Measurements from ENCODE around the gene FAM24B.

Gene FAM24B

DNA sequence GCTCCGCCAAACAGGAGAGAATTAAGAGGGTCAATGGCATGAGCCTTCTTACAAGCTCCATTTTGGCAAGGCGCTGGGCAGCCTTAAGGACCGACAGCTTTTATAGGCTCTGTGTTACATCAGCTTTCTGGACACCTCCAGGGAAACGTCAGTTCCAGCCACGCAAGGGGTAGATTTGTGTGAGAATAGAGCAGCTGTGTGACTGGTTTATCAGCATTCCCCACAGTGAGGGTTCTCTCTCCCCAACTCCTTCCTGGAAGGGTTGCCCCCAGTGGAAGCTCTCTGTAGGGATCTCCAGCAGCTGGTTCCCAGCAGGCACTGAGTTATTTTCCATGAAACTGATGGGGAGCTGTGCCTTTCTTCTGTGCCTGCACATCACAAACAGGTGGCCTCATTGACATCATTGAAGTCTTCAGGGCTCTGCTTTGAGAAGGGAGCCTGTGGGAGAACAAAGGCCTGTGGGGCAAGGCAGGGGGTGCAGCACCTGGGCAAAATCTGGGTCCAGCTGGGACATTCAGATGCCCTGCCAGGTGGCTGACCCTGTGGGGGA is 33.5 kb downstream of the FAM24B start, which contains the start of gene CUZD1:
CUZD1 (minus strand) TSS at position 75 of the 550 bp plus-strand sequence; CDS start at position 61, 14 bp downstream.
- TF ChIP-seq, protein P1, sequence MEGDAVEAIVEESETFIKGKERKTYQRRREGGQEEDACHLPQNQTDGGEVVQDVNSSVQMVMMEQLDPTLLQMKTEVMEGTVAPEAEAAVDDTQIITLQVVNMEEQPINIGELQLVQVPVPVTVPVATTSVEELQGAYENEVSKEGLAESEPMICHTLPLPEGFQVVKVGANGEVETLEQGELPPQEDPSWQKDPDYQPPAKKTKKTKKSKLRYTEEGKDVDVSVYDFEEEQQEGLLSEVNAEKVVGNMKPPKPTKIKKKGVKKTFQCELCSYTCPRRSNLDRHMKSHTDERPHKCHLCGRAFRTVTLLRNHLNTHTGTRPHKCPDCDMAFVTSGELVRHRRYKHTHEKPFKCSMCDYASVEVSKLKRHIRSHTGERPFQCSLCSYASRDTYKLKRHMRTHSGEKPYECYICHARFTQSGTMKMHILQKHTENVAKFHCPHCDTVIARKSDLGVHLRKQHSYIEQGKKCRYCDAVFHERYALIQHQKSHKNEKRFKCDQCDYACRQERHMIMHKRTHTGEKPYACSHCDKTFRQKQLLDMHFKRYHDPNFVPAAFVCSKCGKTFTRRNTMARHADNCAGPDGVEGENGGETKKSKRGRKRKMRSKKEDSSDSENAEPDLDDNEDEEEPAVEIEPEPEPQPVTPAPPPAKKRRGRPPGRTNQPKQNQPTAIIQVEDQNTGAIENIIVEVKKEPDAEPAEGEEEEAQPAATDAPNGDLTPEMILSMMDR (conservative IDR thresholded peaks at IDR 0.05), result no peak

DNA sequence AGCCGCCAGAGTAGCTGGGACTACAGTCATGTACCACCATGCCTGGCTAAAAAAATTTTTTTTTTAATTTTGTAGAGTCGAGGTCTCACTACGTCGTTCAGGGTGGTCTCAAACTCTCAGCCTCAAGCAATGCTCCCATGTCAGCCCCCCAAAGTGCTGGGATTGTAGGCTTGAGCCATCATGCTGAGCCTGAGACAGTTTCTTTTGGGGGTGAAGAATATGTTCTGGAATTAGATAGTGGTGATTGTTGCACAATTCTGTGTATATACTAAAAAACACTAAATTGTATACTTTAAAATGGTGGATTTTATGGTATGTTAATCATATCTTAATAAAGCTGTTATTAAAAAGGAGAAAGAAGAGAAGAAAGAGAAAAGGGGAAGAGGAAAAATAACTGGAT is 35.2 kb downstream of the FAM24B start:
- TF ChIP-seq, protein P1 (conservative IDR thresholded peaks at IDR 0.05), result no peak
- no peak overlapping the region for H3K27ac ChIP-seq

More for the DNA sequence above, 33.5 kb downstream of the FAM24B start, which contains the start of gene CUZD1:
- no peak within 1 kb of the TSS for H3K27ac ChIP-seq

DNA sequence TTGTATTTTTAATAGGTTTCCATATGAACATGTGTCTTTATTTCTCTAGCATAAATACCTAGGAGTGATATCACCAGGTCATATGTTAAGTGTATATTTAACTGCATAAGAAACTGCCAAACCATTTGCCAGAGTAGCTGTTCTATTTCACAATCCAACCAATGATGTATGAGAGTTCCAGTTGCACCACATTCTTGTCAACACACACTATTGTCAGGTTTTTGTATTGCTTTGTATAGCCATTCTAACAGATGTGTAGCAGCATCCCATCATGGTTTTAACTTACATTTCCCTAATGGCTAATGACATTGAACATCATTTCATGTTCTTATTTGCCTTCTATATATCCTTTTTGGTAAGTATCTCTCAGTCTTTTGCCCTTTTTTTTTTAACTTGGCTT is 37.8 kb downstream of the FAM24B start:
- TF ChIP-seq, protein P1 (conservative IDR thresholded peaks at IDR 0.05), result no peak

DNA sequence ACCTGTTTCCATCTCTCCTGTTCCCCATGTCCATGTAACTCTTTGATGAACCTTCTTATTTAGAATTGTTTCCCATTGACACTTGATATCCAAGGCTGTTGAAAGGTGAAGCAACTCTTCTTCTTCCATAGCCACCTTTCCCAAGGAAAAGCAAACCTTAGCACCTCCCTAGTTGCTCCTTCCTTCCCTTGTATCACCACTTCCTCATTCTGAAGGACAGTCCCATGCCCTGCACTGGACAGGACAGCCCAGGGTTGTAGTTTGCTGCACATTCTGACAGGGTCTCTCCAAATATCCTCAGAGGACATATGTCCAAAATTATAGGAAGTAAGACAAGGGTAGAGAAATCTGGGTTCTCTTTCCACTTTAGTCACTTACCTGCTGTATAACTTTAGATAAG is 39.9 kb downstream of the FAM24B start:
- TF ChIP-seq, protein P1 (conservative IDR thresholded peaks at IDR 0.05), result no peak
- H3K27ac ChIP-seq, result no peak overlapping the region

More for the DNA sequence above, 37.8 kb downstream of the FAM24B start:
- no peak overlapping the region for H3K27ac ChIP-seq

DNA sequence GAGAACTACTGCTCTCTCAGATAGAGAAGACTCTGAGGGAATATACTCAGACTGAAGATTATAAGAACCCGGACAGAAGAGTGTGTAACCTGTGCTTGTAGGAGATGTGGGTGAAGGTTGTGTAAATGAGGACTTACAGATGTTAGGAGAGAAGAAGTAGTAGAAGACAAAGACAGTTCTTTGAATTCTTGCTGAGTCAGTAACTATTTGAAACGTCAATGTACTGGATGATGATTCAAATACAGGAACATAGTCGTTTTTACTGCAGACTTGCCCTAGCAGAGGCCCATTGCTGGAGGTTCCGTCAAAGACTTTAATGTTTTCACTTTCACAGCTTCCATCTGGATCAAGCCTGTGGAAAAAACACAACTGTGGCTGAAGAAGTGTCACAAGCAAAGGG is 40.5 kb downstream of the FAM24B start:
- TF ChIP-seq, protein P1 (conservative IDR thresholded peaks at IDR 0.05), result no peak
- H3K27ac ChIP-seq, result no peak overlapping the region

DNA sequence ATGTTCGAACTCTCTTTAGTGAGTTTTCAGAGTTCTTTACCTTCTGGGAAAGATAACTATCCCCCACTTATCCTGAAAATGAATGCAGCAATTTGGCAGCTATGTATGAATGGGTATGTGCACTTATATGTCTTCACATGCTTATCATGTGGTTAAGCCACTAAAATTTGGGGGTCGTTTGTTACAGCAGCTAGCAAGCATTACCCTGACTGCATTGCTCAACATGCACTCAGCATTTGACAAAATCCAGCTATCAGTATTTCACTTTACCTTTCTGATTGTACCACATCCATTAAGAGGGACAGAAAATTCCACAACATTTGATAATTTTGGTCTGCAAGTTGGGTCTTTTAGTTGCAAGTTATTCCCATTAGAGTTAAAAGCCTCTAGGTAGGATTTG is 43.5 kb downstream of the FAM24B start:
- TF ChIP-seq, protein P1 (conservative IDR thresholded peaks at IDR 0.05), result no peak
- no peak overlapping the region for H3K27ac ChIP-seq

DNA sequence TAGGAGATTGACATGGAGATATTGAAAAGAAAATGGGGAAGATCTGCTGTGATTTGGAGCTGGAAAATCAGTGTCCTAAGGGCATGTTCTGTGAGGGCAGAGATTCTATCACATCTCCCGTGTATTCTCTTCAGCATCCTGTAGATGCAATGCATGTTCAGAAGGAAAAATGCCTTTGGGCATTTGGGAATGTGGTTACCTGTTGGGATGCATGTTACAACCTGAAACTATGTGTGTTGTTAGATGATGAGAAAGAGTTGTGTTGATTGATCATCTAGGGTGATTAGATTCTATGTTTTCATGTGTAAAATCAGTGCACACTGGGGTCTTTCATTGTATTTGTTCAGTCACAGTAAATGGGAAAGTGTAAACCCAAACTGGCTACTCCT is 48.4 kb downstream of the FAM24B start:
- H3K27ac ChIP-seq, result no peak overlapping the region
- TF ChIP-seq, protein P1 (conservative IDR thresholded peaks at IDR 0.05), result no peak

Measured in VCaP (cell line).